ENCODE results near the gene ROBO2.

ROBO2 gene

DNA sequence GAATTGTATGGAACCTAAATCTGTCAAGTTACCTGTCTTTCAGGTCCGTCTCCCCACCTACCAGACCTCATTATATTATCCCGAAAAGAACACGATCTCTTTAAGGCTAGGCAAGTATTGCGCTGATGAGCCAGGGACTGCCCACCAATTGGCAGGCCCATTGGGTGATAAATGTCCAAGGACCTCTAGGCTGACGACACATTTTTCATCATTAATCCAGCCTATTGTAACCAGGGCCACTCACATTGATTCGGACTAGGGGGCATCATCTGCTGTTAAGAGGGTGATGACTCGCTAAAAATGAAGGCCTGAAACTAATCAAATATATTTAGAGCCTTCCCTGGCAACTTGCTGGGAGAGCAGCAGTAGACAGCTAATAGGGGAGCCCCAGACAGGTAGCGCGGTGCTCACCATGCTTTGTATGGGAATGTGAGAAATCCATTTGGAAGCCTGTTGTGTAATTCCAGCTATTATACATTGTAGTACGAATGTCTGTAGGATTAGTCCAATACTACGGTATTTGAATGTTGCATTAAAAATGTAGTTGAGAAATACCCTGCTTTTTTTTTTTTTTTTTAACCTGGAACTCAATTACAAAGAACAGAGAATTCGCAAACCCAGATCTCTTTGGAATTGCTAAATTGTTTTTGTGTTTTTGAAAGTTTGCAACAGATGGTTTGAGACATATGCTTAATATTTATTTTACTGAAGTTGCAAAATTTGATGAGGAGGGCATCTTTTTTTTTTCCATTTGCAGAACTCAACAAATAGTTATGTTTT lies 156.1 kb downstream of the ROBO2 start:
- Histone ChIP-seq H3K4me1 (ENCODE audit: control insufficient read depth, insufficient read depth, low read length) (0 out of 2 replicates have a peak, but pooled peaks cover under 1% of the 10 kb centered on the region), H3K27ac (ENCODE audit: extremely low read depth, low read depth, low read length) (no peak overlapping the region), H3K9me3 (ENCODE audit: control insufficient read depth, insufficient read depth, low read depth, low read length) (no peaks in the 10 kb centered on the region), H3K36me3 (ENCODE audit: control insufficient read depth in 2 of 2, insufficient read depth in 1 of 2, low read length in 2 of 2) (no peaks in the 10 kb centered on the region), H3K4me3 (ENCODE audit: low read depth, low read length) (no peak overlapping the region)
- no peak for TF ChIP-seq ZBTB10 (tag by site-specific recombination; IDR thresholded peaks at IDR 0.05)
- no peak for TF ChIP-seq ZNF114 (tag by site-specific recombination; IDR thresholded peaks at IDR 0.05)
- no peak for TF ChIP-seq ZNF701 (tag by site-specific recombination; IDR thresholded peaks at IDR 0.05)
- no peak for TF ChIP-seq HOXA7 (CRISPR knock-in tag; IDR thresholded peaks at IDR 0.05; ENCODE audit: borderline replicate concordance)
- TF ChIP-seq, protein P1, sequence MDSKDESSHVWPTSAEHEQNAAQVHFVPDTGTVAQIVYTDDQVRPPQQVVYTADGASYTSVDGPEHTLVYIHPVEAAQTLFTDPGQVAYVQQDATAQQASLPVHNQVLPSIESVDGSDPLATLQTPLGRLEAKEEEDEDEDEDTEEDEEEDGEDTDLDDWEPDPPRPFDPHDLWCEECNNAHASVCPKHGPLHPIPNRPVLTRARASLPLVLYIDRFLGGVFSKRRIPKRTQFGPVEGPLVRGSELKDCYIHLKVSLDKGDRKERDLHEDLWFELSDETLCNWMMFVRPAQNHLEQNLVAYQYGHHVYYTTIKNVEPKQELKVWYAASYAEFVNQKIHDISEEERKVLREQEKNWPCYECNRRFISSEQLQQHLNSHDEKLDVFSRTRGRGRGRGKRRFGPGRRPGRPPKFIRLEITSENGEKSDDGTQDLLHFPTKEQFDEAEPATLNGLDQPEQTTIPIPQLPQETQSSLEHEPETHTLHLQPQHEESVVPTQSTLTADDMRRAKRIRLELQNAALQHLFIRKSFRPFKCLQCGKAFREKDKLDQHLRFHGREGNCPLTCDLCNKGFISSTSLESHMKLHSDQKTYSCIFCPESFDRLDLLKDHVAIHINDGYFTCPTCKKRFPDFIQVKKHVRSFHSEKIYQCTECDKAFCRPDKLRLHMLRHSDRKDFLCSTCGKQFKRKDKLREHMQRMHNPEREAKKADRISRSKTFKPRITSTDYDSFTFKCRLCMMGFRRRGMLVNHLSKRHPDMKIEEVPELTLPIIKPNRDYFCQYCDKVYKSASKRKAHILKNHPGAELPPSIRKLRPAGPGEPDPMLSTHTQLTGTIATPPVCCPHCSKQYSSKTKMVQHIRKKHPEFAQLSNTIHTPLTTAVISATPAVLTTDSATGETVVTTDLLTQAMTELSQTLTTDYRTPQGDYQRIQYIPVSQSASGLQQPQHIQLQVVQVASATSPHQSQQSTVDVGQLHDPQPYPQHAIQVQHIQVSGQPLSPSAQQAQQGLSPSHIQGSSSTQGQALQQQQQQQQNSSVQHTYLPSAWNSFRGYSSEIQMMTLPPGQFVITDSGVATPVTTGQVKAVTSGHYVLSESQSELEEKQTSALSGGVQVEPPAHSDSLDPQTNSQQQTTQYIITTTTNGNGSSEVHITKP (tag by site-specific recombination; IDR thresholded peaks at IDR 0.05) = no peak
- TF ChIP-seq, protein P2, sequence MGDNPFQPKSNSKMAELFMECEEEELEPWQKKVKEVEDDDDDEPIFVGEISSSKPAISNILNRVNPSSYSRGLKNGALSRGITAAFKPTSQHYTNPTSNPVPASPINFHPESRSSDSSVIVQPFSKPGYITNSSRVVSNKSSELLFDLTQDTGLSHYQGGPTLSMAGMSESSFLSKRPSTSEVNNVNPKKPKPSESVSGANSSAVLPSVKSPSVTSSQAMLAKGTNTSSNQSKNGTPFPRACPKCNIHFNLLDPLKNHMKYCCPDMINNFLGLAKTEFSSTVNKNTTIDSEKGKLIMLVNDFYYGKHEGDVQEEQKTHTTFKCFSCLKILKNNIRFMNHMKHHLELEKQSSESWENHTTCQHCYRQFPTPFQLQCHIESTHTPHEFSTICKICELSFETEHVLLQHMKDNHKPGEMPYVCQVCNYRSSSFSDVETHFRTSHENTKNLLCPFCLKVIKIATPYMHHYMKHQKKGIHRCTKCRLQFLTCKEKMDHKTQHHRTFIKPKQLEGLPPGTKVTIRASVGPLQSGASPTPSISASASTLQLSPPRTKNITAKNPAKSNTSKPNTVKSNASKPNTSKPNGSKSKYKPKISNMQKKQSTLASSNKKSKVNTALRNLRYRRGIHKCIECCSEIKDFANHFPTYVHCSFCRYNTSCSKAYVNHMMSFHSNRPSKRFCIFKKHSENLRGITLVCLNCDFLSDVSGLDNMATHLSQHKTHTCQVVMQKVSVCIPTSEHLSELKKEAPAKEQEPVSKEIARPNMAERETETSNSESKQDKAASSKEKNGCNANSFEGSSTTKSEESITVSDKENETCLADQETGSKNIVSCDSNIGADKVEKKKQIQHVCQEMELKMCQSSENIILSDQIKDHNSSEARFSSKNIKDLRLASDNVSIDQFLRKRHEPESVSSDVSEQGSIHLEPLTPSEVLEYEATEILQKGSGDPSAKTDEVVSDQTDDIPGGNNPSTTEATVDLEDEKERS (tag by site-specific recombination; IDR thresholded peaks at IDR 0.05) = no peak
- TF ChIP-seq ZNF558 (tag by site-specific recombination; IDR thresholded peaks at IDR 0.05) = no peak
- TF ChIP-seq ZBTB26 (tag by site-specific recombination; optimal IDR thresholded peaks at IDR 0.05) = no peak
- TF ChIP-seq FEZF1 (tag by site-specific recombination; IDR thresholded peaks at IDR 0.05) = no peak
- TF ChIP-seq, protein P3, sequence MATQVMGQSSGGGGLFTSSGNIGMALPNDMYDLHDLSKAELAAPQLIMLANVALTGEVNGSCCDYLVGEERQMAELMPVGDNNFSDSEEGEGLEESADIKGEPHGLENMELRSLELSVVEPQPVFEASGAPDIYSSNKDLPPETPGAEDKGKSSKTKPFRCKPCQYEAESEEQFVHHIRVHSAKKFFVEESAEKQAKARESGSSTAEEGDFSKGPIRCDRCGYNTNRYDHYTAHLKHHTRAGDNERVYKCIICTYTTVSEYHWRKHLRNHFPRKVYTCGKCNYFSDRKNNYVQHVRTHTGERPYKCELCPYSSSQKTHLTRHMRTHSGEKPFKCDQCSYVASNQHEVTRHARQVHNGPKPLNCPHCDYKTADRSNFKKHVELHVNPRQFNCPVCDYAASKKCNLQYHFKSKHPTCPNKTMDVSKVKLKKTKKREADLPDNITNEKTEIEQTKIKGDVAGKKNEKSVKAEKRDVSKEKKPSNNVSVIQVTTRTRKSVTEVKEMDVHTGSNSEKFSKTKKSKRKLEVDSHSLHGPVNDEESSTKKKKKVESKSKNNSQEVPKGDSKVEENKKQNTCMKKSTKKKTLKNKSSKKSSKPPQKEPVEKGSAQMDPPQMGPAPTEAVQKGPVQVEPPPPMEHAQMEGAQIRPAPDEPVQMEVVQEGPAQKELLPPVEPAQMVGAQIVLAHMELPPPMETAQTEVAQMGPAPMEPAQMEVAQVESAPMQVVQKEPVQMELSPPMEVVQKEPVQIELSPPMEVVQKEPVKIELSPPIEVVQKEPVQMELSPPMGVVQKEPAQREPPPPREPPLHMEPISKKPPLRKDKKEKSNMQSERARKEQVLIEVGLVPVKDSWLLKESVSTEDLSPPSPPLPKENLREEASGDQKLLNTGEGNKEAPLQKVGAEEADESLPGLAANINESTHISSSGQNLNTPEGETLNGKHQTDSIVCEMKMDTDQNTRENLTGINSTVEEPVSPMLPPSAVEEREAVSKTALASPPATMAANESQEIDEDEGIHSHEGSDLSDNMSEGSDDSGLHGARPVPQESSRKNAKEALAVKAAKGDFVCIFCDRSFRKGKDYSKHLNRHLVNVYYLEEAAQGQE (tag by site-specific recombination; IDR thresholded peaks at IDR 0.05) = no peak
- TF ChIP-seq PATZ1 (tag by site-specific recombination; IDR thresholded peaks at IDR 0.05) = no peak
- no peak for TF ChIP-seq ZNF830 (tag by site-specific recombination; IDR thresholded peaks at IDR 0.05; ENCODE audit: low read depth)
- no peak for TF ChIP-seq ZNF350 (tag by site-specific recombination; IDR thresholded peaks at IDR 0.05)
- no peak for TF ChIP-seq SP3 (tag by site-specific recombination; IDR thresholded peaks at IDR 0.05)
- TF ChIP-seq, protein P4, sequence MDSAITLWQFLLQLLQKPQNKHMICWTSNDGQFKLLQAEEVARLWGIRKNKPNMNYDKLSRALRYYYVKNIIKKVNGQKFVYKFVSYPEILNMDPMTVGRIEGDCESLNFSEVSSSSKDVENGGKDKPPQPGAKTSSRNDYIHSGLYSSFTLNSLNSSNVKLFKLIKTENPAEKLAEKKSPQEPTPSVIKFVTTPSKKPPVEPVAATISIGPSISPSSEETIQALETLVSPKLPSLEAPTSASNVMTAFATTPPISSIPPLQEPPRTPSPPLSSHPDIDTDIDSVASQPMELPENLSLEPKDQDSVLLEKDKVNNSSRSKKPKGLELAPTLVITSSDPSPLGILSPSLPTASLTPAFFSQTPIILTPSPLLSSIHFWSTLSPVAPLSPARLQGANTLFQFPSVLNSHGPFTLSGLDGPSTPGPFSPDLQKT (IDR thresholded peaks at IDR 0.05; ENCODE audit: borderline replicate concordance, low read depth, low read length) = no peak
- no peak for TF ChIP-seq ZSCAN16 (tag by site-specific recombination; IDR thresholded peaks at IDR 0.05)
- no peak for TF ChIP-seq ZNF561 (tag by site-specific recombination; IDR thresholded peaks at IDR 0.05; ENCODE audit: borderline replicate concordance)
- CTCF ChIA-PET = no interaction called here
- POLR2A ChIA-PET = no interaction called here

Measured in HEK293 (cell line).